BLaER1 treated with 17β-estradiol and CSF1 and Interleukin-3, amounts not matched to agents 10 nM and 100 nM (cell line): ENCODE results near the gene PTPRO.

Experiments
- H3K27ac ChIP-seq, 11 experiments: shearing (Covaris generic); formaldehyde crosslinking; 2 replicates each; pipeline ENCODE4 v1.8.1; 2022
- H3K27me3 ChIP-seq, 11 experiments: shearing (Covaris generic); formaldehyde crosslinking; 2 replicates each; pipeline ENCODE4 v1.8.1; 2022
- H3K36me3 ChIP-seq, 11 experiments: shearing (Covaris generic); formaldehyde crosslinking; 2 replicates each; pipeline ENCODE4 v1.8.1; 2022
- H3K4me1 ChIP-seq, 10 experiments: shearing (Covaris generic); formaldehyde crosslinking; 2 replicates each; pipeline ENCODE4 v1.8.1; 2022
- H3K4me2 ChIP-seq, 11 experiments: shearing (Covaris generic); formaldehyde crosslinking; 2 replicates each; pipeline ENCODE4 v1.8.1; 2022
- H3K4me3 ChIP-seq, 10 experiments: shearing (Covaris generic); formaldehyde crosslinking; 2 replicates each; pipeline ENCODE4 v1.8.1; 2022
- H3K9ac ChIP-seq, 11 experiments: shearing (Covaris generic); formaldehyde crosslinking; 2 replicates each; pipeline ENCODE4 v1.8.1; 2022
- H3K9me3 ChIP-seq, 11 experiments: shearing (Covaris generic); formaldehyde crosslinking; replicated peaks in 1 of 11; 2 replicates each; pipeline ENCODE4 v1.8.1; 2022
- H4K20me1 ChIP-seq, 11 experiments: shearing (Covaris generic); formaldehyde crosslinking; 2 replicates each; pipeline ENCODE4 v1.8.1; 2022
- Cebpa-rat ChIP-seq, 11 experiments: shearing (Covaris generic); IDR thresholded peaks; 2 replicates each; pipeline ENCODE4 v1.8.1; 2022

The PTPRO gene

DNA sequence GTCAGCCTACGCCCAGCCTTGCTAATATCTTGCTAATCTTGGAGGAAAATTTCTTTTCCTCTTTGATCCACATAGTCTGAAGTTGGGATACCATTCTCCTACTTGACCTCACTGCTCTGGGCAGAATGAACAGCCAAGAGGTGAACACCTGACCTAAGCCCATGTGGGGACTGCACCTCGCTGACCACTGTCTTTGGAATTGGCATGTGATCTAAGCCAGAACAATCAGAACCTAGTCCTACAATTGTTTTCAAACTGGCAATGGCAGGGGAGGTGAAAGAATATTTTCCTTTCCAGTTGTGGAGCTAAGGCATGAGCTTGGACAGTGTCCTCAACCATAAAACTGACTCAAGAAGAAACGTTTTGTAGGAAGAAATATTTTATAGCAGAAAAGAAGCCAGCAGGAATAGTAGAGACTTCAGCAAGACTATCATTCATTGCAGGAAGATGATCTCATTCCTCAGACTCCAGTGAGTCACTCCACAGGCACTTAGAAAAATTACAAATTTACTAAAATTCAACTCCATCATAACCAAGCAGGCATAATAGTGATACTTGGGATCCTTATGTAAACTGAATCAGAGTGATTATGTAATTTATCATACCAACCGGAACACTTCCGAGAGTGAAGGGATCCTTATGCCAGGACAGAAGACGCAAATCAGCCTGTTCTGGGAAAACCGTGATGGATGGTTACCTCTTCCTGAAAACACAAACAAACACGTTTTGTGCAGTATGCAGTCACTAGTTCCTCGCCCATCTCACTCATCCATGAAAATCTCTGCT, 14.7 kb downstream of the PTPRO start:
- H3K27ac ChIP-seq = no peak overlapping the region
- no peaks in the 10 kb centered on the region for H3K9me3 ChIP-seq
- H3K4me2 ChIP-seq = no peak overlapping the region

DNA sequence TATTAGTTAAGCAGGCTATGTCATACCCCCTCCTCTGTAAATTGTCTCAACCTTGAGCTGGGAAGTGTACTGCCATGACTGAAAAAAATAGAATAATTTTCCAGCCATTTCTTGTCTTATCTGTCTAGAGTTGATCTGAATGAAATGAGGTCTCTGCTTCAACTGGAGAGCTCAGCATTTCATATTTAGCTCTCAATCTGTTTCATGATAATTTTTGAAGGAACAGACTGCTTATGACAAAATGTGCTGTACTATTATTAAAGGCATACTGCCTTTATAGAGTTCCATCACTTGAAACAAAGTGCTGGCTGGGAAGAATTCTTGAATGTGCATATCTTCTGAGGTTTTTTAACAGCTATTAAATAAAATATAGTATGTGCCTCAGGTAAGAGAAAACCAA, 19.1 kb downstream of the PTPRO start:
- Histone ChIP-seq H3K36me3 (no peaks in the 10 kb centered on the region), H3K4me1 (0 out of 20 replicates have a peak, but pooled peaks cover 0 to 4% (median 0%) of the 10 kb centered on the region in 10 experiments), H3K27me3 (no peaks in the 10 kb centered on the region), H3K9ac (no peak overlapping the region), H3K9me3 (no peaks in the 10 kb centered on the region), H3K4me2 (no peak overlapping the region), H4K20me1 (no peaks in the 10 kb centered on the region), H3K27ac (no peak overlapping the region), H3K4me3 (no peak overlapping the region)
- no peak for TF ChIP-seq Cebpa-rat (IDR thresholded peaks at IDR 0.05)

More for the DNA sequence above, 14.7 kb downstream of the PTPRO start:
- 0 out of 20 replicates have a peak, but pooled peaks cover 0 to 4% (median 0%) of the 10 kb centered on the region in 10 experiments for H3K4me1 ChIP-seq
- H4K20me1 ChIP-seq = no peaks in the 10 kb centered on the region
- no peak overlapping the region for H3K9ac ChIP-seq
- no peak overlapping the region for H3K4me3 ChIP-seq
- H3K27me3 ChIP-seq = no peaks in the 10 kb centered on the region
- no peak for TF ChIP-seq Cebpa-rat (IDR thresholded peaks at IDR 0.05)
- no peaks in the 10 kb centered on the region for H3K36me3 ChIP-seq

DNA sequence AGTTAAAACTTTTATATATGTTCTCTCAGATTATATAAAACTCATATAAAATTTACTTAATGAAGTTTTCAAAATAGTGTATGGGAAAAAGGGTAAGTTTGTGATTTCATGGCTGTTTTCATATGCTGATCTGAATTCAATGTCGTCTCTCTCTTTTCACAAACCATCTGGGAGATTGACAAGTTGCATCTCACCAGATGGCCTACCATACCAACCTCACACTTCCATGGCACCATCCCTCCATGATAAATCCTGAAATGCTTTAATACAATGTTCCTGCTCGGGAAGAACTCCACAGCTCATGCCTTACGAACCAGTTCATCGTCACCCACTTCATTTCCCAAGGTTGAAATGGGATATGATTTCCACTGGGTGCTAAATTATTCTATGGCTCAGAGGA, 22.3 kb downstream of the PTPRO start:
- Histone ChIP-seq H3K9ac (no peak overlapping the region), H3K27me3 (no peaks in the 10 kb centered on the region), H3K27ac (no peak overlapping the region), H3K36me3 (no peaks in the 10 kb centered on the region), H3K4me1 (0 out of 20 replicates have a peak, but pooled peaks cover 0 to 4% (median 0%) of the 10 kb centered on the region in 10 experiments), H3K4me3 (no peak overlapping the region), H4K20me1 (no peaks in the 10 kb centered on the region), H3K9me3 (no peaks in the 10 kb centered on the region), H3K4me2 (no peak overlapping the region)
- TF ChIP-seq Cebpa-rat (IDR thresholded peaks at IDR 0.05) = no peak

DNA sequence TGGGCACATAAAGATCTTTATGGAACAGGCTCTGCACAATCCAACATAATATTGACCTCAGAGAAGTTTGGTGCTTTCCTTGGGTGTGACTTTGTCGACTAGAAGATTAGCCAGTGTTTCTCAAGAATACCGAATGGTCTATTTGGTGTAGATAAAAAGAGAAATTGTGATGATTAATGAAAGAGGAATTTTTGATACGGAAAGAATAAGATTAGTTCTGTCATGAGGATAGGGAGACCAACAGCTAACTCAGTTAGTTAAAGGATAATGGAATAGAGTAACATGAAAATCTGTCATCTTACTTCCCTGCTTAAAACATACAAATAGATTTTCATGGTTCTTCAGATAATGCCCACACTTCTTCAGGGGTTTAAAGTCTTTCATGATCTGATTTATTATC, 24.2 kb downstream of the PTPRO start:
- Histone ChIP-seq H3K4me3 (no peak overlapping the region), H3K4me2 (no peak overlapping the region), H3K27ac (no peak overlapping the region), H3K36me3 (no peaks in the 10 kb centered on the region), H3K9ac (no peak overlapping the region), H3K9me3 (no peaks in the 10 kb centered on the region), H4K20me1 (no peaks in the 10 kb centered on the region), H3K27me3 (no peaks in the 10 kb centered on the region), H3K4me1 (no peaks in the 10 kb centered on the region)
- no peak for TF ChIP-seq Cebpa-rat (IDR thresholded peaks at IDR 0.05)

DNA sequence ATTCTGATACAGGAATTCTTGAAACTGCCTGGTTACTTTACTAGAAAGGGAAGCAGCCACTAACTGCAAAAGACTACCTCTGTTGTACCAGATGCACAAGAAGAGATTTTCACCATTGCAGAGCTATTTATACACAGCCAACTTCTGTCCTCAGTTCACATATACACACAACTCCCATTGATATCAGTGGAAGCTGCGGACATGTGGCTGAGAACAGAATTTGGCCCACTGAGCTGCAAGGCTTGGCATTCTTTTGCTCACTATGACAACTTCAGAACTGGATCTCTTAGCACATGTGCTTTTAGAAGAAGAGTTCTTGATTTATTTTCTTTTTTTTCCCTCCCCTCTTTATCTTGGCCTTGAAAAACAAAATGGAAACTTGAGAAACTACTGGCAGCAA, 28.3 kb downstream of the PTPRO start:
- no peak overlapping the region for H3K4me2 ChIP-seq
- H3K27me3 ChIP-seq = no peaks in the 10 kb centered on the region
- H3K27ac ChIP-seq = no peak overlapping the region
- H3K9me3 ChIP-seq = no peaks in the 10 kb centered on the region
- H3K4me1 ChIP-seq = no peaks in the 10 kb centered on the region
- no peak overlapping the region for H3K4me3 ChIP-seq
- H4K20me1 ChIP-seq = no peaks in the 10 kb centered on the region
- H3K9ac ChIP-seq = no peak overlapping the region
- TF ChIP-seq Cebpa-rat (IDR thresholded peaks at IDR 0.05) = no peak
- H3K36me3 ChIP-seq = no peaks in the 10 kb centered on the region

DNA sequence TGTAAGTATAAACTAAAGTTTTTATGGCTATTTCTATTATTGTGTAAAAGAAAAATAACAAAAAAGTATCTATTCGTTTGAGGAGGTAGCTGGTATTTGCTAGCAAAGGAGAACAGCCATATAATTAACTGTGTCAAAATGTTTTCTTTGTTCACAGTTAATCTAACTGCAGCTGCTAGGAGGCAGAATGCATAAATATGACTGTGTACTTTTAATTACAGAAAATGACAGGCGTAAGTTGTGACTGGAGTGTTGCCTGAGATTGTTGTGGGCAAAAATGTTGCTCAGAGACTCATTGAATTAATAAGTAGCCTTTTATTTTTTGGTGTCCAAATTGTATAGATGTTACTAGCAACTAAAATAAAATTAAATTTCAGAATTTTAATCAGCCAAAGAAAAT, 33.5 kb downstream of the PTPRO start:
- no peak overlapping the region for H3K4me2 ChIP-seq
- H3K9me3 ChIP-seq = no peaks in the 10 kb centered on the region

DNA sequence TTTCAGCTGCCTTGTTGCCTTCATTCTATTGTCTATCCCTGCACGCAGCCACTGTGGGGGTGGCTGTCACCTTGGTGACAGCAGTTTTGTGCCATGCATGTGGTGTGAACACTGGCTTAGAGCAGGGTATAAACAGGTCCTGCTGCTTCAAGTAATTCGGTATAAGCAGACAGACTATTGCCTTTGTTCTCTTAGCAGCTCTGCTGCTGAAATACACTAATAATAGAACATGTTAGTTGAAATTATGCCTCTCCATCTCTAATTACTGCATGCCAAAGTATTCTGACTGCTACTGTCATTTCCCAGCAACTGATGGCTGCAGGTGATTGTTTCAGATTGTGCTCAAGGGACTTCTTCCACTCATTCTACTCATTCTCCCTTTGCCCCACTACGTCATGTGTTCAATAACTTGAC, 34.6 kb downstream of the PTPRO start:
- Histone ChIP-seq H3K27me3 (no peaks in the 10 kb centered on the region), H3K4me3 (no peak overlapping the region), H4K20me1 (no peaks in the 10 kb centered on the region), H3K4me1 (no peaks in the 10 kb centered on the region), H3K9ac (no peak overlapping the region), H3K27ac (no peak overlapping the region), H3K36me3 (no peaks in the 10 kb centered on the region), H3K4me2 (no peak overlapping the region), H3K9me3 (no peaks in the 10 kb centered on the region)
- TF ChIP-seq Cebpa-rat (IDR thresholded peaks at IDR 0.05) = no peak

More for the DNA sequence above, 33.5 kb downstream of the PTPRO start:
- H3K4me3 ChIP-seq = no peak overlapping the region
- H3K4me1 ChIP-seq = no peaks in the 10 kb centered on the region
- H3K27me3 ChIP-seq = no peaks in the 10 kb centered on the region
- H3K9ac ChIP-seq = no peak overlapping the region
- H3K36me3 ChIP-seq = no peaks in the 10 kb centered on the region
- no peaks in the 10 kb centered on the region for H4K20me1 ChIP-seq
- H3K27ac ChIP-seq = no peak overlapping the region
- TF ChIP-seq Cebpa-rat (IDR thresholded peaks at IDR 0.05) = no peak

DNA sequence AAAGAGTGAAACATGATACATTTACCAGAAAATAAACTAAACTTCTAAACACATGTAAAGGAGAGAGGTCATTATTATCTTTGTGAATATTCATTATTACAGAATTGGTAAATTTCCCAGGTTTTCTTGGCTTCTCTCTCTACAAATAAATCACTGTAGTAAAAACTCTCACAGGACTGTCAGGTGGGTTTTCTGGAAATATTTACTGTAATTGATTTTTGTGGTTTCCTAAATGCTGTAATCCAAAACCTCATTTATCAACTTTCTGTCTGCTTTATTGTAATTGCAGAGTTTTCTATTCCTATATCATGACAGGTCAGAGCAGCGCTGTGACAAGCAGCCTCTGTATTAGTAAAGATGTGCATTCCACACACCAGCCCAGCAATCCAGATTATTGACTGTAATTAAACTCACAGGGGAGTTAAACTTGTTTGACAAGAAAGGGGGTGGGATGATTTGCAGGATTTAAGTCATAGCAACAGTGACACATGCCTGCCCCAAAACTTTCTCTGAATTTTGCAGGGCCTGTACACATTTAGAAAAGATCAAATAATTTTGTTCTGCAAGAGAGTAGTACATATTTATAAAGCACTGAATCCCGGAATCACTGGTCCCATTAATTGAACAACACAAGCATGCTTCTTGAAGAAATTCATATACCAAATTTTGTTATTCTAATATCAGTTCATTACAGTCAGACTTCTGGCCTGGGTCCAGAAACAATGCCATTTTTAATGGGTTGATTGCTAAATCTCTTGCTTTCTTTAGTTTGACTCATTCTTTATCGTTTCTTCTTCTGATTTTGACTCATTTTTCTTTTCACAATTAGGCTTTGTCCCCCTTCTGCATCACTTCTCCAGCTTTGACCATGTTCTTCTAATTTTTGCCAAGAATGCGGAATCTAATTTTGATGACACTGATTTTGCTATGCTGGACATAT, 42.2 kb downstream of the PTPRO start:
- Histone ChIP-seq H3K4me3 (no peak overlapping the region), H3K27me3 (no peaks in the 10 kb centered on the region), H3K27ac (no peak overlapping the region), H3K4me2 (no peak overlapping the region), H4K20me1 (no peaks in the 10 kb centered on the region), H3K4me1 (no peaks in the 10 kb centered on the region), H3K9me3 (no peaks in the 10 kb centered on the region), H3K36me3 (no peaks in the 10 kb centered on the region), H3K9ac (no peak overlapping the region)
- TF ChIP-seq Cebpa-rat (IDR thresholded peaks at IDR 0.05) = no peak

DNA sequence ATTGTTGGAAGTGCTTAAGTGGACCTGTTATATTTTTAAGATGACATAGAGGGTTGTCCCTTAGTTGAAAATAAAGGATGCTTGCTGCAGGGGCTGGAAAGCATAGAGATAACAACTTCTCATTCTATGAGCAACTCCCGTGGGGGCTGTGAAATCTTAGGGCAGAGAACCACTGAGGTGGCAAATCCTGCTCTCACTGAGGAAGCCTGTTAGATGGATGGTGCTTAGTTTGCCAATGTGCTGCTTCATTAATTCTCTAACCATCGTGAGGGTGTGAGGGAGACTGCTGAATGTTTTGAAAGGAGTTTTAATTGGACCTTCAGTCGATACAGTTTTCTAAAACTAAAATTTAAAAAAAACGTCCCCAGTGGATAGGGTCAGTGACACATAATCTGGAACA, 46.5 kb downstream of the PTPRO start:
- no peak overlapping the region for H3K9ac ChIP-seq
- H3K4me1 ChIP-seq = no peaks in the 10 kb centered on the region
- H3K27me3 ChIP-seq = no peaks in the 10 kb centered on the region
- no peak overlapping the region for H3K4me2 ChIP-seq
- H3K9me3 ChIP-seq = no peaks in the 10 kb centered on the region
- H3K36me3 ChIP-seq = no peaks in the 10 kb centered on the region
- no peak overlapping the region for H3K27ac ChIP-seq
- TF ChIP-seq Cebpa-rat (IDR thresholded peaks at IDR 0.05) = no peak
- H4K20me1 ChIP-seq = no peaks in the 10 kb centered on the region
- no peak overlapping the region for H3K4me3 ChIP-seq
